ENCODE results near the gene GCLM.

DNA sequence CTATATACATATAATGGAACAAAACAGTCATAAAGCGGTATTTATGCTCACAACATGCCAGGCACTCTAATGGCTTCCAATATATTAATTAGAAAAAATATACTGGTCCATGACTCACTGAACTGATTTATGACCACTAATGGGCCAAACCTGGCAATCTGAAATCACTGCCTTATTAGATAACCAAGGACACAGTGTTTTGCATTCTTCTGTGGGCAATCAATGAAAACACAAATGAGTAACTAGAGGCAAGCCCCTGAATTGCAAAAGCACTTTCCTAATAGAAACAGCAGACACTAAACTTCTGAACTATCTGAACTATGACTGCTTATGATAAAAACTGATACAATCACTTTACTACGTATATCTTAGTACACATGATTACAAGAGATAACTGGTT lies 3.5 kb downstream of the GCLM start:
- TF ChIP-seq, protein P1, sequence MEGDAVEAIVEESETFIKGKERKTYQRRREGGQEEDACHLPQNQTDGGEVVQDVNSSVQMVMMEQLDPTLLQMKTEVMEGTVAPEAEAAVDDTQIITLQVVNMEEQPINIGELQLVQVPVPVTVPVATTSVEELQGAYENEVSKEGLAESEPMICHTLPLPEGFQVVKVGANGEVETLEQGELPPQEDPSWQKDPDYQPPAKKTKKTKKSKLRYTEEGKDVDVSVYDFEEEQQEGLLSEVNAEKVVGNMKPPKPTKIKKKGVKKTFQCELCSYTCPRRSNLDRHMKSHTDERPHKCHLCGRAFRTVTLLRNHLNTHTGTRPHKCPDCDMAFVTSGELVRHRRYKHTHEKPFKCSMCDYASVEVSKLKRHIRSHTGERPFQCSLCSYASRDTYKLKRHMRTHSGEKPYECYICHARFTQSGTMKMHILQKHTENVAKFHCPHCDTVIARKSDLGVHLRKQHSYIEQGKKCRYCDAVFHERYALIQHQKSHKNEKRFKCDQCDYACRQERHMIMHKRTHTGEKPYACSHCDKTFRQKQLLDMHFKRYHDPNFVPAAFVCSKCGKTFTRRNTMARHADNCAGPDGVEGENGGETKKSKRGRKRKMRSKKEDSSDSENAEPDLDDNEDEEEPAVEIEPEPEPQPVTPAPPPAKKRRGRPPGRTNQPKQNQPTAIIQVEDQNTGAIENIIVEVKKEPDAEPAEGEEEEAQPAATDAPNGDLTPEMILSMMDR (IDR thresholded peaks at IDR 0.05): no peak
- TF ChIP-seq EP300 (IDR thresholded peaks at IDR 0.05) (no peak), POLR2A (IDR thresholded peaks at IDR 0.05) (no peak), POLR2AphosphoS5 (IDR thresholded peaks at IDR 0.05) (no peak)

All from stomach (tissue), 4 donors.